VCaP (cell line): ENCODE results near the gene WASL.

Experiments
- H3K27ac ChIP-seq: fragments of 450-650 bp; 2 replicates; pipeline ENCODE4 v1.5.1; 2017
- TF ChIP-seq, protein P1 (sequence below): fragments of 450-650 bp; conservative IDR thresholded peaks from 2 replicates; pipeline ENCODE4 v1.5.1; 2017; ENCODE audit warnings: mild to moderate bottlenecking, moderate library complexity

WASL gene

GRCh38 chr7:123763191-123763661, 14.4 kb upstream of the WASL start:
- TF ChIP-seq, protein P1, sequence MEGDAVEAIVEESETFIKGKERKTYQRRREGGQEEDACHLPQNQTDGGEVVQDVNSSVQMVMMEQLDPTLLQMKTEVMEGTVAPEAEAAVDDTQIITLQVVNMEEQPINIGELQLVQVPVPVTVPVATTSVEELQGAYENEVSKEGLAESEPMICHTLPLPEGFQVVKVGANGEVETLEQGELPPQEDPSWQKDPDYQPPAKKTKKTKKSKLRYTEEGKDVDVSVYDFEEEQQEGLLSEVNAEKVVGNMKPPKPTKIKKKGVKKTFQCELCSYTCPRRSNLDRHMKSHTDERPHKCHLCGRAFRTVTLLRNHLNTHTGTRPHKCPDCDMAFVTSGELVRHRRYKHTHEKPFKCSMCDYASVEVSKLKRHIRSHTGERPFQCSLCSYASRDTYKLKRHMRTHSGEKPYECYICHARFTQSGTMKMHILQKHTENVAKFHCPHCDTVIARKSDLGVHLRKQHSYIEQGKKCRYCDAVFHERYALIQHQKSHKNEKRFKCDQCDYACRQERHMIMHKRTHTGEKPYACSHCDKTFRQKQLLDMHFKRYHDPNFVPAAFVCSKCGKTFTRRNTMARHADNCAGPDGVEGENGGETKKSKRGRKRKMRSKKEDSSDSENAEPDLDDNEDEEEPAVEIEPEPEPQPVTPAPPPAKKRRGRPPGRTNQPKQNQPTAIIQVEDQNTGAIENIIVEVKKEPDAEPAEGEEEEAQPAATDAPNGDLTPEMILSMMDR = no peak

DNA sequence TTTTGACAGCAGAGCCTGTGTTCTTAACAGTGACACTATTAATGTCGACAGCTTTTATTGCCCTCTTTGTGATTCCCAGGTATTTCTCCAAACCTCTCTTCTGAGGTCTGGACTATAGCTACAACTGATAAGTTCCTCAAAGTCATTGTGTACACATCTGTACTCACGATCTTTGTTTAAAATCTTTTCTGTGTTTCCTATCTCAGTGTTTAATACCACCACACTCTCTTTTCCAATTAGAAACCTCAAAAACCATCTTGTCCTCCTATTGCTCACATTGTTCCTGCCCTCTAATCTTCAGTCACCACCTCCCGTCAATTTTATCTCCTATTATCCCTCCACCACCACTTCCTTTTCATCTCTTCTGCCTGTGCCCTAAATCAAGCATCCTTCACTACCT, 12.9 kb upstream of the WASL start:
- TF ChIP-seq, protein P1 = no peak
- no peak overlapping the region for H3K27ac ChIP-seq

More at GRCh38 chr7:123763191-123763661, 14.4 kb upstream of the WASL start:
- no peak overlapping the region for H3K27ac ChIP-seq

DNA sequence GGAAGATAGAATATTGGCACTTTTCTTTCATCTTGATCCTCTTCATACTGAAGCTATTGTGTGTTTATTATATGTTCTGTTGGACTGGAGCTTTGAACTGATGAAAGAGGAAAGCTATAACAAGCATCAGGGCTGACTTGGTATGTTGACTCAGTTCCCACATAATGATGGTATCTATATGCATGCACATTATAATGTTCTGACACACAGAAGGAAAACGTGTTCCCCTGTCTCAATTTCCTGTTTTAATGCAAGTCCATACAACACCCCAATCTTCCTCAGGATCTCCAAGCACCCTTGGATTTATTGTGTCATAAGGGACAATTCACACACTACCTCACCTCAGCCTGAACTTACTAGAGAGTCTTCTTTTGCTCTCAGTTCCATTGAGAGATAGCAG, 8.3 kb upstream of the WASL start:
- TF ChIP-seq, protein P1 = no peak
- H3K27ac ChIP-seq = no peak overlapping the region

- H3K27ac ChIP-seq = no peak overlapping the region
- TF ChIP-seq, protein P1 = no peak
Observed at GRCh38 chr7:123755338-123755737, 6.5 kb upstream of the WASL start.

DNA sequence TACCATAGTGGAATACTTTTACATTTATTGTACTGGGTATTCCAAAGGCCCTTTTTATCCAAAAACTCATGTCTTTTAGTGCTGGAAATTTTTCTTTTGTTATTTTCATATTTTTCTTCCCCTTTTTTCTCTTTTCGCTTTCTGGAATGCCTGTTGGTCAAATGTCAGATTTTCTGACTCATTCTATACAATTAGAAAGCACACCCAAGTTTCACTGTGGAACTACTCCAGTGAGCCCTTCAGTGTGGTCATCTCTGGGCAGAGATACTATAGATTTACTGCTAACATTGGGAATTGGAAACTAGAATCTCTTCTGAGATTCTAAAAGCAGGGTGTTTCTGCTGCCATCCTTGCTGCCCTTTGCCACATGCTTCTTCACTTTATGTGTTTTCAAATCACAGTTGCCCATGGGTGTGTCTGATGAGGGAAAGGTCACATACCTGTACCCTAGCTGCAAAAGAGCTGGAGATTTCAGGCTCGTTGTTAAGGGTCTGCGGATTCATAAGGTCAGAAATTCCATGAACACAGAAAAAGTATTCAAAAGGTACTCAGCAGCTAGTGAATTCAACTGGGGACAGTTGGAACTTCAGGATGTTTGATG, 5.6 kb upstream of the WASL start:
- H3K27ac ChIP-seq = no peak overlapping the region
- TF ChIP-seq, protein P1 = no peak

DNA sequence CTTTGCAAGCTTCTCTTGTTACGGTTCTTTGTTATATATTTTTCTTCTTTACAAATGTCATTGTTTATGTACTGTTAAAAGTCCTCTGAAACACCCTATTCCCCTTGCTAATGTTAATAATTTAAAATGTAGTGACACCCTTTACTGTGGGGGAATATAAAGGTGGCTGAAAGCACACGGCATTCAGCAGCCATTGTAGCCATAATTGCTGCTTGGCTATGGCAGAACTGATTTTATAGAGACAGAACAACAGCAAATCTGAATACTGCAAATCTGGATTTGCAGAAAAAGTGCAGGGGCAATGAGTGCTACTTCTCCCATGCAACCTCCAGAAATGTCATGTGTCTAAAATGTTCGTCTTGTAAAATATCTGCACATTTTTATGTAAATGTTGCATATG, 3.7 kb upstream of the WASL start:
- H3K27ac ChIP-seq = no peak overlapping the region
- TF ChIP-seq, protein P1 = no peak

GRCh38 chr7:123751821-123752220, 3.0 kb upstream of the WASL start:
- H3K27ac ChIP-seq = no peak overlapping the region
- TF ChIP-seq, protein P1 = no peak
